IPS DF 19.7 (cell line): ENCODE data around the gene LDAF1.
"Not testable (repeated sequence)": the region's sequence is repeated elsewhere in the genome, so short reads cannot be mapped to it uniquely, and the experiment has no call there.

Experiments used
- DNase-seq: peaks from one replicate; pipeline ENCODE4 v3.0.0-alpha.2; 2013; ENCODE audit warnings: low read depth, low spot score

Gene LDAF1

GRCh38 chr16:21158208-21159110 lies at the start of gene LDAF1:
Gene LDAF1 (plus strand): TSS chr16:21158674. CDS start chr16:21161183, 2,509 bp downstream.
- no peak for DNase-seq

- DNase-seq, result not testable (repeated sequence)
Observed at GRCh38 chr16:21115551-21115950, 42.9 kb upstream of the LDAF1 start.

GRCh38 chr16:21116148-21116693 lies 42.3 kb upstream of the LDAF1 start:
- DNase-seq, result no peak

GRCh38 chr16:21117567-21117966 lies 40.9 kb upstream of the LDAF1 start:
- DNase-seq, result no peak

- DNase-seq, result no peak
Observed at GRCh38 chr16:21120976-21121520, 37.4 kb upstream of the LDAF1 start.

GRCh38 chr16:21125191-21125590 lies 33.3 kb upstream of the LDAF1 start:
- DNase-seq, result no peak

- DNase-seq, result no peak
Observed at GRCh38 chr16:21126518-21126917, 32.0 kb upstream of the LDAF1 start.

- no peak for DNase-seq
Observed at GRCh38 chr16:21128991-21129390, 29.5 kb upstream of the LDAF1 start.

GRCh38 chr16:21130811-21131210 lies 27.7 kb upstream of the LDAF1 start:
- DNase-seq, result no peak

GRCh38 chr16:21134053-21134452 lies 24.4 kb upstream of the LDAF1 start:
- no peak for DNase-seq

GRCh38 chr16:21145738-21146137 lies 12.7 kb upstream of the LDAF1 start:
- no peak for DNase-seq

GRCh38 chr16:21150375-21151001 lies 8.0 kb upstream of the LDAF1 start, which contains the start of gene DNAH3:
Gene DNAH3 (minus strand): TSS chr16:21150846. CDS start chr16:21150319, 527 bp downstream.
- DNase-seq, result no peak

- DNase-seq, result not testable (repeated sequence)
Observed at GRCh38 chr16:21152160-21153030, 6.1 kb upstream of the LDAF1 start.

- DNase-seq, result not testable (repeated sequence)
Observed at GRCh38 chr16:21153124-21153729, 5.2 kb upstream of the LDAF1 start.

- not testable (repeated sequence) for DNase-seq
Observed at GRCh38 chr16:21156011-21156410, 2.5 kb upstream of the LDAF1 start.

- peak; percentile 54 for DNase-seq
Observed at GRCh38 chr16:21156767-21157467, 1.6 kb upstream of the LDAF1 start.

GRCh38 chr16:21157632-21158031 lies 842 bp upstream of the LDAF1 start:
- no peak for DNase-seq

- DNase-seq, result no peak
Observed at GRCh38 chr16:21159281-21159951, 942 bp downstream of the LDAF1 start.

GRCh38 chr16:21160276-21160675 lies 1.8 kb downstream of the LDAF1 start:
- DNase-seq, result no peak

- no peak for DNase-seq
Observed at GRCh38 chr16:21161211-21161610, 2.7 kb downstream of the LDAF1 start.
